8988T (cell line): ENCODE measurements around the gene EFNB1.
"Not testable (repeated sequence)": the region's sequence is repeated elsewhere in the genome, so short reads cannot be mapped to it uniquely, and the experiment has no call there.

Experiments
- DNase-seq: peaks from one replicate; pipeline ENCODE4 v3.0.0; 2011

EFNB1 gene

DNA sequence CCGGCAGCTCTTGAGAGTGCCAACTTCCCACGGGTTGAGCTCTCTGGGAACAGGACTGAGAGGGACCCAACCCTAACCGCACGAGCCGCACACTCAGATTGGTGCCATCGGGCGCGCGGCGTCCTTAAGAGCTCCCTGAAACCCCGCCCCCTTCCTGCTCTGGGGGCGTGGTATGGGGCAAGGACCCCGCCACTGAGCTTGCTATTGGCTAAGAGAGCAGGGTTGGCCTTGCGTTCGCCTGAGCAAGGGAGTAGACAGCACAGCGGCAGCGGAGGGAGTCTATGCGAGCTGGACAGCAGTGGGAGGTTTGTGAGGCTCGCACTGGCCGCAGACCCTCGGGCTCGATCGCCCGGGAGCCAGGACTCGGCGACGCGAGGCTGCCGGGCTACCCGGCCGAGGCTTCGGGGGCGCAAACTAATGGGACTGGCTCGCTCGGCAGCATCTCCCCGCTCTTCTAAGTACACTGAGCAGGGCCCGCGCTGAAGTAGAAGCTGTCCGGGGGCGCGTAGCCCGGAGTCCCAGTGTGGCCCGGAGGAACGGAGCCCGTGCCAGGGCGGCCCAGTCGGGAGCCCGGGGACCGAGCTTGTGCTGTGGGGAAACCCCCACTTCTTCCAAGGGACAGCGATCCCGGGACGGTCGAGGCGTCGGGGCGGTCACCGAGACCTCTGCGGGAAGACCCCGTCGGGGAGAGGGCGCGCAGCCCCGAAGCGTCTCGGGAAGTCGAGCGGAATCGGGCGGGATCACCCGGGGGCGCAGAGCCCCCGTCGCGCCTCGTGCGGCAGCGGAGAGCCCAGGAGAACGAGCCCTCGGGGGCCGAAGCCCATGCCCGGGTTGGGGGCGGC, at the start of gene EFNB1:
EFNB1 (plus strand) TSS at position 282 of the 842 bp plus-strand sequence. CDS start 756 bp downstream, outside the sequence.
- DNase-seq, result peak; percentile 55

GRCh38 chrX:68781295-68781694, 47.5 kb upstream of the EFNB1 start:
- DNase-seq, result not testable (repeated sequence)

- no peak for DNase-seq
These were observed 44.0 kb upstream of the EFNB1 start for GRCh38 chrX:68784816-68785215.

GRCh38 chrX:68786581-68786980, 42.2 kb upstream of the EFNB1 start:
- DNase-seq, result not testable (repeated sequence)

DNA sequence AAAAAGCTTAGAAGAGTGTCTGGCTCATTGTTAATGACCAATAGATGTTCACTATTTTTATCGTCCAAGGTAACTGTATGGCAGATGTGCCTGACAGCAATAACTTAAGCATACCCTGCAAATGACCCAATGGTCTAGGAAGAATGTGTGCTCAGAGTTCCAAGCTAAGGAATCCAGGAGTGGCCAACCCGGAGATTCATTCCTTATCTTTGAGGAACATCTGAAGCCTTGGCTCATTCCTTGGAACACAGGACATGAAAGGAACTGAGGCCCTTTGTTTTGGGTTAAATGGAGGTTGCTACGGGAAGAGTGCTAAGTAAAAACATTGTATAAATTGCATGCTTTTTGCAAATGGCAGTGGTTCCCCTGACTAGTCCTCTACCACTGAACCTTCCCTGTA, 38.9 kb upstream of the EFNB1 start:
- no peak for DNase-seq

DNA sequence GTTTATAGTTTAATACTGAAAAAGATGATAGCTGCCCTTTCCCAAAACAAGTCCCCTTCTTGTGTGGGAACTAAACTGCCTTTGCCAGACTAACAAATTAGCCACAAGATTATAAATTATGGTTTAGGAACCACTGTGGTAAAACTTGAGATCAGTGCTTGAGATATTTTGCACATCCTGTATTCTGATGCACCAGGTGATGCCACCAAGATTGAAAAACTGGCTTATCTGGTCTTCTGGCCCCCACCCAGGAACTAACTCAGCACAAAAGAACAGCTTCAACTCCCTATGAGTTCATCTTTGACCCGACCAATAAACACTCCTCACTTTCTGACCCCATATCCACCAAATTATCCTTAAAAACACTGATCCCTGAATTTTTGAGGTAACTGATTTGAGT, 36.7 kb upstream of the EFNB1 start:
- no peak for DNase-seq

- DNase-seq, result no peak
These were observed 34.4 kb upstream of the EFNB1 start for GRCh38 chrX:68794461-68794860.

DNA sequence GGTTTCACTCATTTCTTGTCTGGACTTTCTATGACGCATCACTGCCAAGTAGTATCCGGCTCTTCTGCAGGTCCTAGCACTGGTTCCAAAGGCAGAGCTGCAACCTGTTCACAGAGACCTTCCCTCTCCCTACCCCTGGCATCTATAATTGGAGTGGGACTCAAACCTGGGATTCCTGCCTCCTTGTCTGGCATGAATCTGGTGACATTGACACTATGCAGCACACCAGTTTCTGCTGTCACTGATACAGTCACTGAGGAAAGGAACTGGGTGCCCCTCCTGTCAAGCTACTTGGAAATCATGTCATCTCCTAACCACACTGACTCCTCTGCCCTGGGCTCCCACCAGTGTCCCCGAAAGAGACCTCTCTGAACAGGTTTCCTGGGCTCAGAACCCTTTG, 33.1 kb upstream of the EFNB1 start:
- DNase-seq, result no peak

DNA sequence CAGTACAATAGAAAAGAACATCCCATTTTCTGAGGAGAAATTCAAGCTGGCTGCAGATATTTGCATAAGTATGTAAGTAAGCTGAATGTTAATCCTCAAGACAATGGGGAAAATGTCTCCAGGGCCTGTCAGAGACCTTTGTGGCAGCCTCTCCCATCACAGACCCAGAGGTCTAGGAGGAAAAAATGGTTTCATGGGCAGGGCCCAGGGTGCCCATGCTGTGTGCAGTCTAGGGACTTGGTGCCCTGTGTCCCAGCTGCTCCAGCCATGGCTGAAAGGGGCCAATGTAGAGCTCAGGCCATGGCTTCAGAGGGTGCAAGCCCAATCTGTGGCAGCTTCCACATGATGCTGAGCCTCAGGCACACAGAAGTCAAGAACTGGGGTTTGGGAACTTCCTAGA, 30.4 kb upstream of the EFNB1 start:
- DNase-seq, result not testable (repeated sequence)

DNA sequence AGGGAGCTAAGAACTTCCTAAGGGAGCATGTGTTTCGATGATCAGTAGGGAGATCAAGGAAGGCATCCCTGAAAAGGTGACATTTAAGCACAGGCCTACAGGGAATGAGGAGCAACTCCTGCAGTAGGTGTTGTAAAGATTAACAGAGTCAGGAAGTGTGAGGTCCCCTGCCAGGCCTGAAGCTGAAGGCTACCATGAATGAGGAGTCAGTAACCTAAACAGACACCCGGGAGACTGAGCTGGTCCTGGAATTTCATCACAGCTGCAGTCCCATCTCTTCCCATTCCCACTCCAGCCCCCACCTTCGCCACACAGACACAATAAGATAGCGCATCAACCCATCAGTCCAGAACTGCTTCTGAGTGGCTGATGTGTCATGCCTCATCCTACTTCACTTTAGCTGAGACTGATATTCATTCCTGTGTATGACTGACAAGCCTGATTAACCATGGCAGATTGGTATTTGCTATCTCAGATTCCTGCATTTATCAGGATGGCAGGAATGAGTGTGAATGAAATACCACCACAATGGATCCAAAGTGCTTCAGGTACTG, 27.0 kb upstream of the EFNB1 start:
- DNase-seq, result no peak

- DNase-seq, result no peak
These were observed 21.0 kb upstream of the EFNB1 start for GRCh38 chrX:68807818-68808217.

- DNase-seq, result no peak
These were observed 20.0 kb upstream of the EFNB1 start for GRCh38 chrX:68808686-68809357.

DNA sequence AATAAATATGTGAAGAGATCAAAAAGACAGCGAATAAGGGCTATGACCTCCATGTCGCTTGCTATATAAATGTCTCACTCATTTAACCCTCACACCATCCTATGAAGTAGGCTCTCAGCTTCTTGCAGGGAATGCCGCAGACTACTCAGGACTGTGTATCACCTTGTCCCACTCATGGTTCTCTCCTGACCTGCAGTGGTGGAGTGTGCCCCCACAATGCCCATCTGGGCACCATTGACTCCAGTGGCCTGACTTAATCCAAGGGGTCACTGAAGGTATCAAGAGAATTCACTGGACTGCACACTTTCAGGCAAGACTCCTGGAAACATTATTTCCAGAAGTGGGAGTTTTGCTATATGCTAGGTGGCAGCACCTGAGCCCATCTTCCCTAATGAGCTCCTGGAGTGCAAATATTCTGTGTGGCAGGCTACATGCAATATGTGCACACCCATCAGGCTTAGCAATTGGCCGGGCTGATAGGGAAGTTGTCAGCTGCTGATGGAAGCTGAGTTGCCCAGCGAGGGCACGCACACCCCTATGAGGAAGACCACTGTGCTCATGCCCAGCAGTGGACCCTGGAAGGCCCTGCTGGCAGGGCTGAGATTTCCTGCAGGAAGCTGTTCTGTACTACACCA, 8.2 kb upstream of the EFNB1 start:
- no peak for DNase-seq

GRCh38 chrX:68821616-68822015, 7.2 kb upstream of the EFNB1 start:
- DNase-seq, result no peak

DNA sequence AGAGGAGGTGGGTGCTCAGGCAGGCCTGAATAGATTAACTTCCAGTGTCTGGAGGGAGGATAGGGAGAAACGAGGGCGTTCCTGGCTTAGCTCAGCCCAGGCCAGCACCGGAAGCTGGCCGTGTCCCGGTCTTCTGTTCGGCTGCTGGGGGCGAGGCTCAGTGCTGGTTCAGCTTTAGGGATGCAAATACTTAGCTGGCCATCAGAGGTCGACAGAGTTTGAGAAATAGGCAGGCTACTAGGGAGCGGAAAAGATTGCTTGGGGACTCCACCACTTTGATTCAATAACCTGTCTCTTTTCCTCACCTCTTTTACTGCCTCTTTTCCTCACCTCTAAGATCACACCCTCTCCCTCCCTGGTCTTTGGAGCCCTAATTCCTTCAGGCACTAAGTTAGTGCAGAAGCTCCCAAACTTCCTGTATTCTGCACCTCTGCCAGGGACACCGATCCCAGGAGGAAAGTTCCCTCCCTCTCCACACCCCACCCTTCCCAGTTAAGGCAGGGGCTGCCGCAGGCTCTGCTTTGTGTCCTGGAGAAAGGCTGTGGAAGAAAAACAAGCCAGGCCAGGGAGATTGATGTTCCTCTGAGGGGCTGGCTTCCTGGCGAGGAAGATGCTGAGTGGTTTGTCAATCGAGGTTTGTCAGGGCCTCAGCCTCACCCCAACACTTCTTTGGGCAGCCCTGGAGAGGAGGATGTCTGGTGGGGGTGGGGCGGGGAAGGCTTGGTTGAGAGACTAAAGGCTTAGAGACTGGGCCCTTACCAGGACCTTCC, 6.0 kb upstream of the EFNB1 start:
- DNase-seq, result no peak

- no peak for DNase-seq
These were observed 5.2 kb upstream of the EFNB1 start for GRCh38 chrX:68823413-68824151.

- no peak for DNase-seq
These were observed 4.7 kb upstream of the EFNB1 start for GRCh38 chrX:68824152-68824433.

GRCh38 chrX:68824565-68825125, 4.2 kb upstream of the EFNB1 start:
- DNase-seq, result no peak

DNA sequence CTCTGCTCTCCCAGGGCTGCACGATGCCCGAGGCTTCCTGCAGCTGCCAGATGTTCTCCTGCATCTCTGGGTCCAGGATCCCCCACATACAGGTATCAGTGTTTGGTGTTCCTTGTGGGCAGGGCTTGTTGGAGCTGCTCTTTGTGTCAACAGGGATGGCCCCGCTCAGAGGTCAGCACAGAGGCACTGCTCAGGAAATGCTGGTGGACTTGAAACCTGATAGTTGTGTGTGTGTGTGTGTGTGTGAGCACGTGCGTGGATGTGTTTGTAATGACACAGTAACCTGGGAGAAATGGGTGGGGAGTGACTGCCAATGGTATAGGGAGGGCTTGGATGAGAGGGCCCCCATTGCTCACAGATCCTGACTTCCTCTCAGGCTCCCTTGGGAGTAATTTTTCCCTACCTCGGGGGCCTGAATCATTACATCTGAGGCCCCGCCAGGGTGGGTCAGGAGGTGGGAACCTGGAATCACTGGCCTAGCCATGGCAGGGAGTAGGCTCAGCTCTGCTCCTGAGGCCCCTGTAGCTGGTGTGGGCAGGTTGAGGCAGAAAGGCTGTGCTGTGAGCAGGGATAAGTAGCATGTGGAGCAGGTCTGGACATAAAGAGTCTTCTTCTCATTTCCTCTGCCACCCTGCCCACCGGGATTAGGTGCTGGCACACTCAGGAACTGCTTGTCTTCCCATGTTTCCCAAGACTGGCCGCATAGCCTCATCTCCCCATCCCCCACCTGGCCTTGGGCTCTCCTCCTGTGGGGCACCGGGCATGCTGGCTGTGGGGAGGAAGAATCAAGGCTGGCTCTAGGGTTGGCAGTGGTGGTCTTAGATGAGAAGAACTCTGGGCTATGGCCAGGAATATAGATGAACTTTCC, 2.5 kb upstream of the EFNB1 start:
- no peak for DNase-seq

DNA sequence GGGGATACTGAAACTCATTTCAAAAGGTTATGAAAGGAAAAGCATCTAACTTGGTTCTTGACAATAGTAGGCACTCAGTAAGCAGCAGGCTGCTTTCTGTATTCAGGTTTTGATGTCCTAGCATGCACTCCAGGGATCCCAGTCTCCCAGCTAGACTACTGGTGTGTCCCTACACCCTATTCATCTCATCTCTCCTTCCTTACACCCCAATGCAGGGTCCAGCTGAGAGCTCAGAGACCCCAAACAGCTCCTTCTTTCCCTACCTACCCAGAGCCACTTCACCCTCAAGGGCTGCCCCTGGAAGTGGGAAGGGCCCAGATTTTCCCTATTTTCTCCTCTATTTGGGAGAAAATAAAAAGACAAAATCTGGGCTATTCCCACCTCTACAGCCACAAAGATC, 1.6 kb upstream of the EFNB1 start:
- DNase-seq, result no peak
